ENCODE results near the gene DOK4. TPM values are rescaled to one million over a fixed set of nuclear protein-coding genes. Genes with fewer than 3 reads are reported as not detected.

Gene DOK4
- 4.4 and 4.9 TPM in 2 replicates for total RNA-seq

DNA sequence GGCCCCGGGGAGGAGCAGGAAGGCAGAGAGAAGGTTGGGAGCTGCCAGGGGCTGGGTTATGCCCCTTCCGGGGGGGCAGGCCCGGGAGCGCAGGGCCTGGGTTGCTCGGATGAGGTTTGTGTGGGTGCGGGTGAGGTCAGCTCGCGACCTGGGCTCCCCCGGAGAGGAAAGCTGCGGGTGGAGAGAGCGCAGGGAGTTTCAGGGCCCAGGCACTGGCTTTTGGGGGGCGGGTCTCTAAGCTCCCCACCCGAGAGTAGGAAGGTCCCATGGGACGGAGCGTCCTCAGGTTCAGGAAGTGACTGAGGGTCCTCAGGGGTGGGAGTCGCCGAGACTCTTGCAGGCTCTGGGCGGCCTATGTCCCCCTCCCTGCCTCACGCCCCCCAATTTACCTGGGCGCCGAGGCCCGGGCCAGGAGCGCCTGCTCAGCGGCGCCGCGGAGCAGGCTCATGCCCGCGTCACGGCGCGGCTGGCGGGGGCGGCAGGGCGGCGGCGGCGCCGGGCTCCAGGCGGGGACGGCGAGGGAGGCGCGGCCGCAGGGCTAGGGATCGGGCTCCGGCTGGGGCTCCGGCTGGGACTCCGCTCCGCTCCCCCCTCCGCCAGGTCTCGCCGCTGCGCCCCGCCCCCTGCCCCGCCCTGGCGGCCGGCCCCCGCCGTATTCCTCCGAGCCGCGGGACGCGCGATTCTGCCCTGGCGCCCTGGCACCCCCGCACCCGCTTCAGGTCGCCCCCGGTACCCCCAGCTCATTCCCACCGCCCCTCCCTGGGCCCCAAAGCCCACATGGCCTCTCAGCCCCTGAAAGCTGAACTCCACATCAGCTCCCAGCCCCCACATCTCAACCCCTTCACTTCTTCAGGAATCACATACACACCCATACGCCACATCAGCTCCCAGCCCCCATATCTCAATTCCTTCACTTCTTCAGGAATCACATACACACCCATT, at the start of gene DOK4:
Gene DOK4, minus strand, starts transcription at position 578 of the 942 bp plus-strand sequence. CDS start 6,986 bp downstream, outside the sequence.
- intact Hi-C loops (cut with micrococcal nuclease): loop anchor here (1.0 kb wide), 3 partner anchors 11 to 51 kb away; partner anchors contain the start of genes CIAPIN1 and COQ9
- H3K27ac Mint-ChIP-seq: peak within 1 kb of the TSS; percentile 61
- no peaks in the 10 kb centered on the region for H3K36me3 Mint-ChIP-seq (ENCODE audit: low read depth)
- peaks cover 20% of the 10 kb centered on the region for H3K27me3 Mint-ChIP-seq (ENCODE audit: insufficient read depth)
- peaks cover 20% of the 10 kb centered on the region for H3K4me1 Mint-ChIP-seq (ENCODE audit: low read depth)
- peak within 1 kb of the TSS; percentile 84 for H3K4me3 Mint-ChIP-seq
- peak; percentile 71 for DNase-seq (ENCODE audit: low spot score)
- H3K9me3 Mint-ChIP-seq: no peaks in the 10 kb centered on the region

DNA sequence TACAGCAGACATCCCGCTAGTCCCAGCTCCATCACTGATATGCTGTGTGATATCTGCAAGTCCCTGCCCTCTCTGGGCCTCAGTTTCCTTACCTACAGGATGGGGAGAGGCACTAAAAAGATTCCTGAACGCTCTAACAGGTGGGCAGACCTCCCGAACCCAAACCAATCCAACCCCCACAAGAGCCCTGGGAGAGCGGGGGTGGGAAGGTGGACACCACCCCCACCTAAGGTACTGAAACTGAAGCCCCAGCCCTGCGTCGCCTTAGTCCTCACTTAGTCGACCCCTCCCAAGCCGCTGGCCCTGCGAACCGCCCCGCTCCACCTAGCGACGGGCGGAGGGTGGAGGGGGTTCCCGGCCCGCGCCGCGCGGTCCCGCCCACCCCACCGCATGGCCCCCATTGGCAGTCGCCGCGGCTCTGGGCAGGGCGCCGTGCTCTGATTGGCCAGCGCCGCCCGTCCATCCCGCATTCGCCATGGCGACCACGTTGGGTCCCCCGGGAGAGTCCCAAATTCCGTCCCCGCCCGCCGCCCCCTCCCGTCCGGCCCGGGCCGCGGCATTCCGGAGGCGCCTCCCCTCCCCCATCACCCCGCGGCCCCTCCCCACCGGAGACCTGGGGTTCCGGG, 49.5 kb upstream of the DOK4 start:
- H3K36me3 Mint-ChIP-seq (ENCODE audit: low read depth): no peaks in the 10 kb centered on the region
- peaks cover 62% of the 10 kb centered on the region for H3K4me1 Mint-ChIP-seq (ENCODE audit: low read depth)
- DNase-seq (ENCODE audit: low spot score): peak; percentile 92
- H3K9me3 Mint-ChIP-seq: no peaks in the 10 kb centered on the region
- no peaks in the 10 kb centered on the region for H3K27me3 Mint-ChIP-seq (ENCODE audit: insufficient read depth)
- intact Hi-C loops (cut with micrococcal nuclease): loop anchor here (1.0 to 10.0 kb wide), 12 partner anchors 9 to 853 kb away; partner anchors contain the start of genes CFAP20, CIAPIN1, COQ9 and HERPUD1
- H3K4me3 Mint-ChIP-seq: peak overlapping the region; percentile 78
- peak overlapping the region; percentile 93 for H3K27ac Mint-ChIP-seq

GRCh38 chr16:57534881-57535658, 48.8 kb upstream of the DOK4 start:
- intact Hi-C loops (cut with micrococcal nuclease): loop anchor here (2.0 to 10.0 kb wide), 9 partner anchors 73 to 923 kb away; partner anchors contain the start of genes ARL2BP, CFAP20, CIAPIN1 and COQ9
- no peaks in the 10 kb centered on the region for H3K9me3 Mint-ChIP-seq
- H3K4me1 Mint-ChIP-seq (ENCODE audit: low read depth): peaks cover 69% of the 10 kb centered on the region
- DNase-seq (ENCODE audit: low spot score): no peak
- H3K36me3 Mint-ChIP-seq (ENCODE audit: low read depth): peaks cover under 1% of the 10 kb centered on the region
- peak overlapping the region; percentile 78 for H3K4me3 Mint-ChIP-seq
- H3K27me3 Mint-ChIP-seq (ENCODE audit: insufficient read depth): no peaks in the 10 kb centered on the region
- peak overlapping the region; percentile 93 for H3K27ac Mint-ChIP-seq

DNA sequence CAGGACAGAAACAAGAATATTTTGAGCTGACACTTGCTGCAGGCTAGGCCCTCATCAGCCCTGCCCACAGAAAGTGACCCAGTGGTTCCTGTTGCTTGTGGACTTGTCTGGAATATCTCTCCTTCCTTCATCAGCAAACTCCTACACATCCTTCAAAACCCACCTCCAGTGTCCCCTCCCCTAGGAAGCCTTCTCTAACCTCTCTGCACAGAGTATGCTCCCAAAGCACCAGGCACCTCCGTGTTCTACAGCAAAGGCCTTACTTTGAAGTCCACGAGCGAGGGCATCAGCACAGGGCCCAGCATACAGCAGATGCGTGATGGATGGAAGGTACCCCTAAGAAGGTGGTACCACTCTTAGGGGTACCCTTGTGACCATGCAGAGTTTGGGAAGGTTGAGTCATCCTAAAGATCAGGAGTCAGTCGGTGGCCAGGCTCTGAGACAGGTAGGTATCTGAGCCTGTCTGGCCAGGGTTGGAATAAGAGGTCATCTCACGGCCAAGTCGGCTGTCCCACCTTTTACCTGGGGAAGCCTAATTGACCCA, 48.1 kb upstream of the DOK4 start:
- intact Hi-C loops (cut with micrococcal nuclease): loop anchor here (2.0 to 10.0 kb wide), 4 partner anchors 88 to 922 kb away; partner anchors contain the start of genes ARL2BP, CIAPIN1, COQ9 and HERPUD1
- peak overlapping the region; percentile 73 for H3K27ac Mint-ChIP-seq
- no peaks in the 10 kb centered on the region for H3K27me3 Mint-ChIP-seq (ENCODE audit: insufficient read depth)
- DNase-seq (ENCODE audit: low spot score): no peak
- H3K9me3 Mint-ChIP-seq: no peaks in the 10 kb centered on the region
- peak overlapping the region; percentile 78 for H3K4me3 Mint-ChIP-seq
- peaks cover 7% of the 10 kb centered on the region for H3K36me3 Mint-ChIP-seq (ENCODE audit: low read depth)
- H3K4me1 Mint-ChIP-seq (ENCODE audit: low read depth): peaks cover 75% of the 10 kb centered on the region

GRCh38 chr16:57533431-57534336, 47.4 kb upstream of the DOK4 start:
- H3K36me3 Mint-ChIP-seq (ENCODE audit: low read depth): peaks cover 8% of the 10 kb centered on the region
- peak overlapping the region; percentile 78 for H3K4me3 Mint-ChIP-seq
- no peaks in the 10 kb centered on the region for H3K27me3 Mint-ChIP-seq (ENCODE audit: insufficient read depth)
- H3K9me3 Mint-ChIP-seq: no peaks in the 10 kb centered on the region
- no peak for DNase-seq (ENCODE audit: low spot score)
- H3K27ac Mint-ChIP-seq: peak overlapping the region; percentile 73
- intact Hi-C loops (cut with micrococcal nuclease): loop anchor here (2.0 to 10.0 kb wide), 4 partner anchors 87 to 921 kb away; partner anchors contain the start of genes ARL2BP, CIAPIN1, COQ9 and HERPUD1
- peaks cover 69% of the 10 kb centered on the region for H3K4me1 Mint-ChIP-seq (ENCODE audit: low read depth)

DNA sequence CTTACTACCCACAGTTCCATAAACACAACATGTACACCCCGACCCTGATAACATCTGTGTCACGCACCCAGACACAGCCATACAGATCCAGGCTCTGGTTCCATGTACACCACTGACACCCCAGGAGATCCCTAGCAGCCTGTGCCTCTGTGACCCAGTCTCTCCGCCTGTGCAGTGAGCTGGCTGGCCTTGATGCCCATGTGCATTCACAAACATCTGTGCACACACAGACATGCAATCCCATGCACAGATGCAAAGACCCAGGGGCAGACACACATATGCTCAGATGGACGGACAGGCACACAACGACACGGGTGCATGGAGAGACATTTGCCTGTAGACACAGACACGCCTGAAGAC, 46.0 kb upstream of the DOK4 start:
- Mint-ChIP-seq H3K27me3 (ENCODE audit: insufficient read depth) (no peaks in the 10 kb centered on the region), H3K9me3 (no peaks in the 10 kb centered on the region), H3K27ac (peak overlapping the region; percentile 30), H3K4me3 (peak overlapping the region; percentile 35), H3K4me1 (ENCODE audit: low read depth) (peaks cover 55% of the 10 kb centered on the region), H3K36me3 (ENCODE audit: low read depth) (peaks cover 8% of the 10 kb centered on the region)
- DNase-seq (ENCODE audit: low spot score): no peak
- intact Hi-C loops (cut with micrococcal nuclease): loop anchor here (5.0 to 10.0 kb wide), 3 partner anchors 285 to 920 kb away; partner anchors contain the start of genes ARL2BP and HERPUD1

DNA sequence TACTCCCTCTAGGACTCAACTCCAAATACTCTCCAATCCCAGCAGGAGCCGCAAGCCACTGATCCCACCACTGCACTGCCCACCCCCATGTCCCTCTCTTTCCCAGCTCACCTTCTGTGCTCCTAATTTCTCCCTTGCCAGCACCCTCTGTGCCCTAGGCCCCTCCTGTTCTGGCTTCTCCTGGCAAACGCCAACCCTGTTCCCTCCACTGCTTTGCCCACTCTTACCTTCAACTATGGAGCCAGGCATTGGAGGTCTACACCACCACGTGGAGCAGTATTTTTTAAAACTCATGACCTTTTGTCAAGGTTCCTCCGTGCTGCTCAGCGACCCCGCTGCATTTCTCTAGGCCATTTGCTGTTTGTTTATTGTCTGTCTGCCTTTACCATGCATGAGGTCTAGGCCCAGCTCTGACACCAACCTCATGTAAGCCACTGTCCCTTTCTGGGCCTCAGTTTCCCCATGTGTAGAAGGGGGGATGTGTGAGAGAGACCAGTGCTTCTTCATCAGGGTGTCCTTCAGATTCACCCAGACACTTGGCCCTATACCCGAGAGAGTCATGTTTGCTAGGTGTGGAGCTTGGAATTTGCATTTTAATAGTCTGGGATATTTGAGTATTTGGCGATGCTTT, 45.5 kb upstream of the DOK4 start:
- H3K9me3 Mint-ChIP-seq: no peaks in the 10 kb centered on the region
- no peaks in the 10 kb centered on the region for H3K27me3 Mint-ChIP-seq (ENCODE audit: insufficient read depth)
- DNase-seq (ENCODE audit: low spot score): no peak
- intact Hi-C loops (cut with micrococcal nuclease): loop anchor here (5.0 to 10.0 kb wide), 3 partner anchors 284 to 919 kb away; partner anchors contain the start of genes ARL2BP and HERPUD1
- peaks cover 51% of the 10 kb centered on the region for H3K4me1 Mint-ChIP-seq (ENCODE audit: low read depth)
- H3K27ac Mint-ChIP-seq: peak overlapping the region; percentile 97
- peak overlapping the region; percentile 35 for H3K4me3 Mint-ChIP-seq
- peaks cover 8% of the 10 kb centered on the region for H3K36me3 Mint-ChIP-seq (ENCODE audit: low read depth)

GRCh38 chr16:57531253-57531575, 44.9 kb upstream of the DOK4 start:
- Mint-ChIP-seq H3K9me3 (no peaks in the 10 kb centered on the region), H3K36me3 (ENCODE audit: low read depth) (peaks cover 8% of the 10 kb centered on the region), H3K27me3 (ENCODE audit: insufficient read depth) (no peaks in the 10 kb centered on the region), H3K4me1 (ENCODE audit: low read depth) (peaks cover 51% of the 10 kb centered on the region), H3K4me3 (peak overlapping the region; percentile 31), H3K27ac (peak overlapping the region; percentile 97)
- intact Hi-C loops (cut with micrococcal nuclease): loop anchor here (5.0 to 10.0 kb wide), 3 partner anchors 284 to 919 kb away; partner anchors contain the start of genes ARL2BP and HERPUD1
- DNase-seq (ENCODE audit: low spot score): no peak

DNA sequence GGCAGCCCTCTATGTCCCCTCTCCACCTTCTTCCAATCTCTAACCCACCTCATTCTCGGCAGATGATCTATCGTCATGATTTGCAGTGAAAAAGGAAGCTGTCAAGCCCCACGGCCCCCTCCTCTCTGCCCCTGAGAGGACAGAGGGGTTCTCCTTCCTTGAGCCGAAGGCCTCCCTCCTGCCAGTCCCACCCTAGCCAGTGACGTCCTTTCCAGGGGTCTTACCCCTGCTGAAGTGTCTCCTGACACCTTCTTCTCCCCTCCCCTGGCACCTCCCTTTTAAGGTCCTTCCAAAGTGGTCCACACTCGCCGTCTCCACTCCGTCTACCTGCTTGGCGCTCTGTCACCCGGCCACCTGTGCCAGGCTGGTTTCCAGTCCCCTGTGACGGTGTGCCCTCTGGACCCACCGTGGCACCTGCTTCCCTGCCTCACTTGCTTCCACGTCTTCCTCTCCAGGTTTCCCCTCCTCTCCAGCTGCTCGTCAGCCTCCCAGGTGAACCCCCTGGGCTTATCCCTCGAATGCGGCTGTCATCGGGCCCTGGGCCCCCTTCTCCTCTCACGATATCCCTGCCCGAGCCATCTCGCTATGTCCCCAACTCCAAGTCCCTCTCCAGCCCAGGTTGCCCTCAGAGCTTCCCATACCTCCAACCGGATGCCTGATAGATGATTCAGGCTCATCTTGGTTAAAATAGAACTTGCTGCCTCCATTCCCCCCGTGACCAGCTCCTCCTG, 44.4 kb upstream of the DOK4 start:
- Mint-ChIP-seq H3K27me3 (ENCODE audit: insufficient read depth) (no peaks in the 10 kb centered on the region), H3K27ac (peak overlapping the region; percentile 97), H3K36me3 (ENCODE audit: low read depth) (peaks cover 8% of the 10 kb centered on the region), H3K9me3 (no peaks in the 10 kb centered on the region), H3K4me3 (peak overlapping the region; percentile 76), H3K4me1 (ENCODE audit: low read depth) (peaks cover 51% of the 10 kb centered on the region)
- intact Hi-C loops (cut with micrococcal nuclease): loop anchor here (5.0 to 10.0 kb wide), 3 partner anchors 283 to 918 kb away; partner anchors contain the start of genes ARL2BP and HERPUD1
- DNase-seq (ENCODE audit: low spot score): no peak

DNA sequence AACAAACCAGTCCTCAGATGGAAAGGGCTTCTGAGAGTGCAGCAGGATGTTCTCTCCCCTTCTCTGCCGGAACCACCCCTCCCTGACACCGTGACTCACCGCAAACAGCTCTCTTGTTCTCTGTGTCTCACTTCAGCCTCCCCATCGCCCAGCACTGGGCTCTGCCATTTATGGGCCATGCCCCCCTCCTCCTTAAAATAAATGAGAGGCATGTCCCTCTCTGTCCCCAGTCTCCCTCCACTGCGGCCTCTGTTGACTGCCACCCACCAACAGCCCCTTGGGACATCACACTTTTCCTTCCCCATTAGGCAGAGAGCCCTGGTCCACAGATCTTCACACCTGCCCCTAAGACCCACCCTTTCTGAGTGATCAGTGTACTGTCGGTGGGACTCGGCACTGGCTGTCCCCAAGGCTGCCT, 43.8 kb upstream of the DOK4 start:
- Mint-ChIP-seq H3K27me3 (ENCODE audit: insufficient read depth) (no peaks in the 10 kb centered on the region), H3K4me3 (peak overlapping the region; percentile 76), H3K4me1 (ENCODE audit: low read depth) (peaks cover 51% of the 10 kb centered on the region), H3K27ac (peak overlapping the region; percentile 97), H3K36me3 (ENCODE audit: low read depth) (peaks cover 8% of the 10 kb centered on the region), H3K9me3 (no peaks in the 10 kb centered on the region)
- peak; percentile 64 for DNase-seq (ENCODE audit: low spot score)
- intact Hi-C loops (cut with micrococcal nuclease): loop anchor here (5.0 to 10.0 kb wide), 3 partner anchors 283 to 918 kb away; partner anchors contain the start of genes ARL2BP and HERPUD1
